HG03571 (cell line): ENCODE measurements around the gene CCSER1.
"Not testable (repeated sequence)": the region's sequence is repeated elsewhere in the genome, so short reads cannot be mapped to it uniquely, and the experiment has no call there.

Experiments
- ATAC-seq: cut with Tn5 transposase; IDR thresholded peaks from one replicate; pipeline ENCODE4 v1.9.1; 2021; ENCODE audit not compliant: unreplicated experiment

CCSER1 gene

GRCh38 chr4:91108751-91109150 lies 981.6 kb downstream of the CCSER1 start:
- ATAC-seq = no peak

GRCh38 chr4:91111556-91111955 lies 984.4 kb downstream of the CCSER1 start:
- no peak for ATAC-seq

- ATAC-seq = no peak
Measured at GRCh38 chr4:91113130-91113706, 986.0 kb downstream of the CCSER1 start.

- ATAC-seq = no peak
Measured at GRCh38 chr4:91114386-91114785, 987.2 kb downstream of the CCSER1 start.

- no peak for ATAC-seq
Measured at GRCh38 chr4:91116861-91117260, 989.7 kb downstream of the CCSER1 start.

GRCh38 chr4:91118597-91118996 lies 991.4 kb downstream of the CCSER1 start:
- ATAC-seq = no peak

- ATAC-seq = no peak
Measured at GRCh38 chr4:91123742-91124141, 996.5 kb downstream of the CCSER1 start.

- no peak for ATAC-seq
Measured at GRCh38 chr4:91127192-91127591, 1000.0 kb downstream of the CCSER1 start.

- ATAC-seq = no peak
Measured at GRCh38 chr4:91127831-91128230, 1000.6 kb downstream of the CCSER1 start.

GRCh38 chr4:91128519-91128918 lies 1001.3 kb downstream of the CCSER1 start:
- ATAC-seq = no peak

GRCh38 chr4:91147067-91147466 lies 1019.9 kb downstream of the CCSER1 start:
- no peak for ATAC-seq

- ATAC-seq = not testable (repeated sequence)
Measured at GRCh38 chr4:91154041-91154440, 1026.8 kb downstream of the CCSER1 start.

GRCh38 chr4:91167864-91168653 lies 1040.9 kb downstream of the CCSER1 start:
- not testable (repeated sequence) for ATAC-seq

- ATAC-seq = no peak
Measured at GRCh38 chr4:91170768-91171167, 1043.6 kb downstream of the CCSER1 start.

- no peak for ATAC-seq
Measured at GRCh38 chr4:91171217-91171616, 1044.0 kb downstream of the CCSER1 start.

- not testable (repeated sequence) for ATAC-seq
Measured at GRCh38 chr4:91185061-91185460, 1057.9 kb downstream of the CCSER1 start.

GRCh38 chr4:91198951-91199350 lies 1071.8 kb downstream of the CCSER1 start:
- ATAC-seq = no peak

GRCh38 chr4:91207535-91207934 lies 1080.3 kb downstream of the CCSER1 start:
- no peak for ATAC-seq

GRCh38 chr4:91212211-91212610 lies 1085.0 kb downstream of the CCSER1 start:
- no peak for ATAC-seq

- ATAC-seq = not testable (repeated sequence)
Measured at GRCh38 chr4:91217831-91218403, 1090.7 kb downstream of the CCSER1 start.

- no peak for ATAC-seq
Measured at GRCh38 chr4:91220315-91220714, 1093.1 kb downstream of the CCSER1 start.

- ATAC-seq = no peak
Measured at GRCh38 chr4:91222014-91222413, 1094.8 kb downstream of the CCSER1 start.
